Hindlimb muscle (tissue), 1 donor: ENCODE measurements around the gene AQP12A. TPM values are rescaled to one million over a fixed set of nuclear protein-coding genes. Genes with fewer than 3 reads are reported as not detected.

ENCODE experiments used
- DNase-seq: peaks from one replicate; pipeline ENCODE4 v3.0.0-alpha.2; 2013
- polyA plus RNA-seq: library from polyadenylated mRNA; unstranded; fragments of 120-200 nt; gene quantifications from one replicate; pipeline ENCODE4 v1.2.1, GENCODE V29; 2013; ENCODE audit not compliant: insufficient read length

AQP12A gene
- polyA plus RNA-seq, 1 donor: 0.74 TPM

DNA sequence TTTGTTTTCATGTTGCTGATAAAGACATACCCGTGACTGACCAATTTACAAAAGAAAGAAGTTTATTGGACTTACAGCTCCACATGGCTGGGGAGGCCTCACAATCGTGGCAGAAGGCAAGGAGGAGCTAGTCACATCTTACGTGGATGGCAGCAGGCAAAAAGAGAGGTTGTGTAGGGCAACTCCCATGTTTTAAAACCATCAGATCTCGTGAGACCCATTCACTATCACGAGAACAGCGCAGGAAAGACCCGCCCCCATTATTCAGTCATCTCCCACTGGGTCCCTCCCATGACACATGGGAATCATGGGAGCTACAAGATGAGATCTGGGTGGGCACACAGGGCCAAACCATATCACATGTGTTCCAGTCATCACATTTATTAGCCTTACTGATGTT is 16.8 kb downstream of the AQP12A start:
- DNase-seq: no peak

DNA sequence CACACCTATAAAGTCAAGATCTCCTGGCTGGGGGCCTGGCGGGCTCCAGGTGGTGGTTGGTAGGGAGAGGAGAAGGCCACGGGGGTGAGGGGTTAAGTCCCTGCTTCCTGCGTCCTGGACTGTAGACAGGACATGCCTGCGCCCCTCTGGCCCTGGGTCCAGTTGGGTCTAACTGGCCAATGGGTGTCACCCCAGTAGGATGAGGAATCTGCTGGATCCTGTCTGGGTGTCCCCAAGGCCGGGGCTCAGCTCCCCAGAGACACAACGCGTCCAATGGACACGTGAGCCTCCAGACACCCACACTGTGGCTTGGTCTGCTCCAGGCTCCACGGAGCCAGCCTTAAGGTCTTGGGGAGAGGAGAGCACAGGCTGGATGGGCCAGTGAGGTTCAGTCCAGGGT is 19.6 kb downstream of the AQP12A start:
- no peak for DNase-seq

DNA sequence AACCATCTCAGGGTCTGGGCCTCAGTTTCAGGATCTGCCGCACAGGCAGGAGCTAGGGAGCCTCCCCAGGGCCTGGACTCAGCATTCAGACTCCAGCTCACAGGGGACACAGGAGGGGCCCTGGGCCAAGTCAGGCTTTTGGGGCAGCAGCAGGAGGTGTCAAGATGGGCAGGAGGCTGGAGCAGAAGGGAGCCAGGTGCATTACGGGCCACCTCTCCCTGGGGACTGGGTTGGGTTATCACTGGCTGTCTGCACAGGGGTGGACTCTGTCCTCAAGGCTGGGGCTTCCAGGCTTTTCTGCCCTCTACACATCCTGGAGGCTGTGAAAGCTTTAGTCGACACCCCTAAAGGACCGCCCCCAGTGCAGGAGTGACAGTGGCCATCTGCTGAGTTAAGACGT is 20.0 kb downstream of the AQP12A start:
- no peak for DNase-seq

DNA sequence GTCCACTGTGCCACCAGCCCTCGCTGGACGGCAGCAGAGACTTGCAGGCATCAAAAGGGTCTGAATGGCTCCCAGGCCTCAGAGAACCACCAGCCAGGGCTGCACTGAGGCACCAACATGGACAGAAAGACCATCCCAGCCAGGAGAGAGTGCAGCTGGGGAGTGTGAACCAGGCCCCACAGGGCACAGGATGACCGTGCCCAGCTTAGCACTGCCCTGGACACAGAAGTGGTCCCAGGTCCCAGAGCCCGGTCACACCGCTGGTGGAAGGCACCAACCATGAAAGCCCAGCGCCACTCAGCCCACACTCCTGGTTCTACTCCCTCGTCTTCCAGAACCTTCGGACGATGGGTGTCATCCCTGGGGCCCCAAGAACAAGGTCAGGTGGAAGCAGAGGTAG is 20.5 kb downstream of the AQP12A start:
- DNase-seq: no peak

DNA sequence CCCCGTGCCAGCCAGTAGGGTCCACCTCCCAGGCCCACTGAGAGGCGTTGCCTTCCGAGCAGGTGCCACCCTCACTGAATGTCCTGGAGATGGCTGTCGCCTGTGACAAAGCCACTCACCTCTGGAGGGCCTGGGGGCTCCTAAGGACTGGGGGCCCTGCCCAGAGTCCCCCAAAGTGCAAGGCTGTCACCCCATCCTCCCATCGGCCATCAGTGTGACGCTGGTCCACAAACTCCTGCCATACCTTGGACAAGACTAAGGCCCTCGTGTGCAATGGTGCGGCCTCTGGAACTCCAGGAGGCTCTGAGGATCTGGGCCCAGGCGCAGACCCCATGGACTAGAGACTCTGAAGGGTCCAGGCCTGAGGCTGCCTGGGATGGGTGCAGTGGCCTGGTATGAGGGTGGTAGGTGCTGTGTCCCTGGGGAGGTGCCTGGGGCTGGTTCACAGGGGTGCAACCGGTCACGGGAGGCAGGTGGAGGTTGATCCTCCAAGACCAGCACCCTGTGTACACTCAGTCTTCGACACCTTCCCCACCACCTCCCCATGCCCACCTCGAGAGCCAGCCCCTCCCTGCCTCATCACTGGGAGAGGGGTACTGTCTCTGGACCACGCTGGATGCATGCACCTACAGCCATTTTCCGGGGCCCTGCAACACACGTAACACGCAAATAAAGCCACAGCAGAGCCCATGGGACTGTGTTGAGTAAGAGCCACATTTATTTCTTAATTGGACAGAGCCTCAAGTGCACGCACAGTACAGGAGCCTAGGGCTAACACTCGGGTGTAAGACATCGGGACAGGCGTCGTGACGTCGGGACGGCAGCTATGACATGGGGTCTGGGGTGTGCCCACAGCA is 21.6 kb downstream of the AQP12A start:
- no peak for DNase-seq

DNA sequence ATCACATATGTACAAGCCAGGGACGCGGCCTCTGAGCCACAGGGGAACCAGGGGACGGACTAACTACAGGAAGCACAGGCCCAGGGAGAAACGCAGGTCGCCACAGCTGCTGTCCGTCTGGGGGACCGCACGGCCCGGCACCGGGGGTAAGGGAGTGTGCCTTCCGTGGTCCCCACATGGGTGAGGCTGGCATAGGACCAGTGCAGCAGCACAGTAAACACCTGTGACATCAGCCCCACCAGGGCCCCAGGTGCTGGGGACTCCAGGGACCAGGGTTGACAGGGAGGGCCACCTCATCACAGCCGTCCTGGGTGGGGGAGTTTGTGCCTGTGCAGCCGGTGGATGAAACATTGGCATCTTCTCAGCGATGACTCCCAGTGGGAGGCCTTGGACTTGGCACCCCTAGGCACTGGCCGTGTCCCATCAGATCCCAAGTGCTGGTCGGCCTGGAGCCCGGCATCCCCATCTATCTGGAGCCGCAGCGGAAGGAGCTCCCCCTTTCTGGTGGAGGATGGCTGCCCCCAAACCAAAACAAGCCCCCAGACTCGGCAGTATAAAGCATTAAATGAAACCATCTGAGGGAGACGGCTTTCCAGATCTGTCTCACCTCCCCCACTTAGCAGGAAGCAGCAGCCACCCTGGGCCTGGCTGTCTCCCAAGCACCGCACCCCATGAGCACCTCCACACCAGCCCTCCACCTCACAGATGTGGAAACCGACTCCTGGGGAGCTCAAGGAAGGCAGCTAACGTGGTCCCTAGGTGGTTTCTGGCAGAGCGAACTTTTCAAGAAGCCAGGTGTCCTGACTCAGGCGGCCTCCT is 22.5 kb downstream of the AQP12A start:
- no peak for DNase-seq

DNA sequence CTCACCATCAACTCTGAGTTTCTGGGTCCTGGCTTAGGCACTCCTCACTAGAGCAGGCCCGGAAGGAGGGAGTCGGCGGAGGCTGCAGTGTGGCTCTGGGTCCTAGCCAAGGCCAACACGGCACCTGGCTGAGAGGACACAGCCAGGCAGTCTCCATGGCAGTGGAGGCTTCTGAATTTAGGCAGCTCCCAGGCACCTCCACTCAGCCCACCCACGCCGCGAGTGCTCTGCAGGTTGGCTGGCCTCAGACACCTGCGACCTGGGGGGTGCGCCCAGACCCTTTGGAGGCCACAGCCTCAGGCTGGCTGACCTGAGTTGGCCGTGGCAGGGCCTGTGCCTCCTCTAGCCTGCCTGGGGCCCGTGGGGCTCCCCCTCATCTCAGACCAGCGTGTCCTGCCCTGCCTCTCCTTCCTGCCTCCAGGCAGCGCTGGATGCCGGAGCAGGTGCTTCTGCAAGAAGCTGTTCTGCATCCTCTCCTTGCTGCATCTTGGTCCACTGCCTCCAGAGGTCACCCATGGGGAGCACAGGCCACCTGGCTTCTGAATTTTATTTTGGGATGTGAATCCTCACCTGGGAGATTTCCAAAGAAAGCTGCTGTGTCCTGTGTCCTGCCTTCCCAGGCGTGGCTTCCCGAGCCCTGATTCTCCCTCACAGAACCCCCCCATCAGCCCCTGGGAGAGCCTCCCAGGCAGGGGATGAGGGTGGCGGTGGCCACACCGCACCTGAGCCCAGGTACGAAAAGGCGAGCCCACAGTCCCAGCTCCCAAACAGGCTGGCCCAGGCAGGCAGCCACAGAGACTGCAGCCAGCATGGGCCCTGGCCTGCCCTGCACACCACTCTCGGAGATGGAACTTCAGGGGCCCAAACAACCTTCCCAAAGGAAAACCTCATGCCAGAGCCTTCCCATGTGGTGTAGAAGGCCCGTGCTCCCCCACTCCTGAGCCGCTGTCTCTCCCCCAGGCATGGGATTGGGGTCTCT is 23.4 kb downstream of the AQP12A start:
- no peak for DNase-seq

DNA sequence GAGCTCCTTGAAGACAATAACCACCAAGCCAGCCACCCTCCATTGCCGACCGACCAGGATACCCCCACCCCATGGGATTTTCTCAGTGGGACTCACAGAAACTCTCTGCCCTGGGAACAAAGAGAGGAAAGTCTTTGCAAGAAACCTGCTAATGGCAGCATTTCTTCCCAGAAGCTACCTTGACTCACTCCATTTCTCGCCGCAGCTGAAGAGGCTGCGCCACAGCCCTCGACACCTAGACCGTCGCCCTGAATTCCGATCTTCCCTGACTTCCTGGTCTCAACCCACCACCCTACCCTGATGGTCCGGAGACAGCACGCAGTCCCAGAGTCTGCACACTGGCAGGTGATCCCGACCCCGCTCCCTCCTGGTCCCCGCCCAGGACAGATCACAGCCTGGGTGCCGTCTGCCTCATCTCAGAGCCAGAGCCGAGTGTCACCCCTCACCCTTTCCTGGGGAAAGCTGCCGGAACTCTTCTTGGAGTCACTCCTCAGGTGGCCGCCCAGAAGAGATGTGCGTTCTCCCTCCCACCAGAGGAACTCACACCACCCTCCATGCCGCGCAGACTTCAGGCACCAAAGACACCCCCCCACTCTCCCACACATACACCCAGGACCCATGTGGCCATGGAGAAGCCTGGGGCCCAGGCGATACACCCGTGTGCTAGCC is 24.6 kb downstream of the AQP12A start:
- no peak for DNase-seq

DNA sequence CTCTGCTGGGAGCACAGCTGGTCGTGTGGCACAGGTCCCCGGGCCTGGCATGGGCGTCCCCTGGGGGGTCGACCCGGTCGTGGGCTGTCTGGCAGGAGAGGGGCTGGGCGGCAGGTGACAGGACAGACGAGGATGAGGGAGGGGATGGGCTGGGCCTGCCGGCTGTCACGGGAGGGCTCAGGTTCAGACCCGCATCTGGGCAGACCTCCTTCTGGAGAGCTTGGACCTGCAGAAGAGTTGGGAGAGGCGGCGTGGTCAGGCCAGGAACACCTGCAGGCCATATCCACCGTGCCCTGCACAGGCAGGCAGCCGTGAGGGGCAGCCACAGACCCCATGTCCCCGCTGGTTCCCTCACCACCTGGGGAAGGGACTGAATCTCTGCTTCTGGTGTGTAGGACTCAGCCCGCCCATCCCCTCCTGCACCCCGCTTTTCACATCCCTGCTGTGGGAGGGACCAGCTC is 25.5 kb downstream of the AQP12A start:
- no peak for DNase-seq

DNA sequence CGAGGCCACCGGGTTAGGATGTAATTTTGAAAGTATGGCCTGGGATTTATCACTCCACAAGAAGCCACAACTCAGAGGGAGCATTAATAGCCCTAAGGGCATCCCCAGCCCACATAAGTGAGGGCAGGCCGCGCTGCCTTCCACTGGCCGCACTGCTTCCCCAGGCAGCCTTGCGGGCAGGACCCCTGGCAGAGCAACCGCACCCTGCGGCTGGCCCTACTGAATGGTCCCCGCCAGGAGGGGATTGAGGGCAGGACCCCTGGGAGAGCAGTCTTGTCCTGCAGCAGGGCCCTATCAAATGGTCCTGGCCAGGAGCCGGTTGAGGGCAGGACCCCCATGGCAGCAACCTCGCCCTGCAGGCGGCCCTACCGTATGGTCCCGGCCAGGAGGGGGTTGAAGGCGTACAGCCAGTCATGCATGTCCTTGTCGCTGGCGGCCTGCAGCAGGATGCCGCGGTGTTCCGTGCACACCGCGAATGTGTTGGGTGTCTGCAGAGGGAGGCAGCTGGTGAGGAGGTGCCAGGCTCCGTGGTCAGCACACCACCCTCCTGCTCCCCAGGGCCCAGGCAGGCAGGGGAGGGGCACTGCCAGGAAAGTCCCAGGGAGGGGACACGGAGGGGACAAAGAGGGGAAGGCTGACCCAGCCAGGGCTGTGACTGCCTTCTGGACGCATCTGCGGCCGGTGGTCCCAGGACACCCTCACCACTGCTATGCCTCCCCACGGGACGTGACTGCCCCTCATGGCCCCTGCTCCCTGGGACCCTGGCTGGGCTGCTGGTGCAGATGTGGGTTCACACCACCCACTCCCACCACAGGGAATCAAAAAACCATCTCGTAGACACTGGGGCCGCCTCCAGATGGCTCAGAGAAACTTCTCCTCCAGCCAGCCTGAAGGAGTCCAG is 26.3 kb downstream of the AQP12A start:
- no peak for DNase-seq

DNA sequence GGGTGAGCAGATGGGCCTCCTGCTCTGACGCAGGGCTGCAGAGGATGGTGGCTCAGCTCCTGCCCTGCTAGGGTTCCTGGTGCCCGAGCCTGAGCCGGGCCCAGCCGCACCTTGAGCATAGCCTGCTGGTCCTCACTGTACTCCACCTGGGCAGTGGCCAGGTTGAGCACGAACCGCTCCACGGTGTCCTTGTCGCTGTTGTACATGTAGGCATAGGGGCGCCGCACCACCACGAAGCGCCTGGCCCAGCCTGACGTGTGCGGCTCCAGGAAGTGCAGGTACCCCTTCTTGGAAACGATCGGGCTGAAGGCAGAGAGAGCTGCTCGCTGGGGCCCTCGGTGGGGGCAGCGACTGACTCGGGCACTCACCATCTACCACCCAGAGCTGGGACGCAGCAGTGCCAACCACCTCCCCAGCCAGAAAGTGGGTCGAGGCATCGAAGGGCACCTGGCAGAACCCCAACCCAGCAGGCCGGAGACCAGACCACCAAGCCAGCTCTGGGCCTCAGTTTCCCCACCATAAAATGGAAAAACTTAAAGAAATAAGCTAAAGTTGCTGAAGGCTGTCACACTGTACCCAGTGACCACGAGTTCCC is 27.3 kb downstream of the AQP12A start:
- DNase-seq: no peak

DNA sequence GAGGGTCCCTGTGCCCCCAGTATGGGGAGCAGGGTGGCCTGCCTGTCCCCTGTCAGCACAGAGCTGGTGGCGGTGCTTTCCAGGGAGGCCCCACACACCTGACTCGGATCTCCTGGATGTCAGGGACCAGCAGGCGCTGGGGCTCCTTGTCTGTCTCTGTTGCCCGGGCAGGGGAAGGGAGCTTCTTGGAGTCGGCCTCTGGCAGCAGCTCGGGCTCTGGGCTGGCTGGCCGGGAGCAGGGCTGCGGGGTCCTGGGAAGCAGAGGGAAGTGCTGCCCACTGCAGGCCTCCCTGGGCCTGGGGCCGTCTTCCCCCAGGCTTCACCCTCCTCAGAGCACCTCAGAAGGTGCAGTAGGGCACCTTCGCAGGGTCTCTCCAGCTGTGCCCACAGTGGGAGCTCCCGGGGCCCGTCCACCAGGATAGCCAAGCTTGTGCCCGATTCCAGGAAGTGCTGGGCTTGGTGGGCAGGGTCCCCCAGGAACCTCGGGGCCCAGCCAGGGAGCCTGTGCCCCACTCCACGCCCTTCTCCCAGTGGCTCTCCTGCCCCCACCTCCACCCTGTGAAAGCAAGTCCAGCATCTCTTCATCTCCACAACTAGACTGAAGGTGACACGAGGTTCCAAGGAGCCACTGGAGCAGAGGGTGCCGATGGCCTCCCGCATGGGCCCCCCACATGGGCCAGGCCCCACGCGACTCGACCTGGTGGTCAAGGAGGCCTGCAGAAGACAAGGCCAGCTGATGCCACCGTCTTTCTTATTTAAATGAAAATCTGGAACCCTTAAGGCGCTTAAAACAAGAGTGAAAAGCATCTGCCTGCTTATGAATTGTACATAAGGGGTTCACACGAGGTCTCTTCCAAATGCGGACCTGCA is 28.2 kb downstream of the AQP12A start:
- DNase-seq: no peak

DNA sequence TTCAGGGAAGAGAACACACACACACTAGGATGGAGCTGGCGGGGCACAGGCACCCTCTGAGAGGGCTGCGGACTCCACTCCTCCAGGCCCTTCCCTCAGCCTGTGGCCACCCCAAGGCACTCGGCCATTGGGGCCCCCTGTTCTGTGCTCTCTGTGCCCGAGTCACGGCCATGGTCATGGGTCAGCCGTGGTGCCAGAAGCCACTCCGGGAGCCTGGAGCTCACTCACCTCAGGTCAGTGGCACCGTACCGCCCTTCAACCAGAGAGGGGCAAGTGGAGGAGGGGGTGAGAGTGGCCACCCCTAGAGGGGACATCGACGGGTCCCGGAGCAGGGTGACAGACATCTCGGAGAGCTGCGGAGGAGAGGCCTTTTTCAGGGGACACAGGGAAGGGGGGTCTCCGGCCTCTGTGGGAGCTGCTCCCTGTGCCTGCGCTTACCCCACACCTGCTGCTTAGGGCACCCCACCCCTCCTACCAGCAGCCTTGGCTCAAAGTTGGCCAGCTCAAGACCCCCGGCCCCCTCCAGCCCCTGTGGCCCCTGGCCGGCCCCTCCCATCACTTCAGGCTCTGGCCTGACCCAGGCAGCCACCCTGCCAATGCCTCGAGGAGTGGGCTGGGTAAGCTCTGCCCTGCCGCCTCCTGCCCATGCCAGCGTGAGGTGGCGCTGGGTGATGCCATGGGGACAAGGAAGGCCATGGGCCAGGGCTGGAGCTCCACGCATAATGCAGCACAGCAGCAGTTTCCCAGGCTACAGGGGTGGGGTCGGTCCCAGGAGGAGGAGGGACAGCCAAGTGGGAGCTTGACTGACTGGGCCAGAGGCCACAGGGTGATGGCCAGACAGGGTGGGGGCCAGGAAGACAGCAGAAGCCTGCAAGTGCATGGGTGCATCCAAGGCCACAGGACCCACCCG is 29.3 kb downstream of the AQP12A start:
- DNase-seq: no peak

DNA sequence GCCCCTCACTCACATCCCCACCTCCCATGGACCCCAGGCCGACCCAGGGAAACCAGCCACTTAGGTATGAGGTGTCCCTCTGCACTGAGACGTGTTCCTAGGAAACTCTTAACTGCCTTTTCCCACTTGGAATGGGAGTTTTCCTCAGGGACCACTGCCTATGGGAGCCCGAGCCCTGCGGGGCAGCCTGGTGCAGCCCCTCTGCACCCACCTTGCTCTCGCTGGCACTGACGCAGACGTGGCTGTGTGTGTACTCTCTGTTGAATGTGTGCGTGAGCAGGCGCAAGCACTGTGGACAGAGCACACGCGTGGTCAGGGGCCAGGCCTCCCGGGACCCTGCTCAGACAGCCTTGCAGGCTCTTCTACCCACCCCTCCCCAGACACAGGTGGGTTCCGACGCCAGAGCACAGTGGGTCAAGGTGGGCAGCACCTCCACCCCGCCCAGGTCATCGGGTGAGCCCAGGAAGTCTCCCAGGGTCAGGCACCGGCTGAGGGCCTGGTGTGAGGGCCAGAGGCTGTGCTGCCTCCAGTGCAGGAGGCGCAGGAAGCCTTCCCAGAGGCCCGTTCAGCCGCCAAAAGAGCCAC is 30.0 kb downstream of the AQP12A start:
- DNase-seq: no peak

DNA sequence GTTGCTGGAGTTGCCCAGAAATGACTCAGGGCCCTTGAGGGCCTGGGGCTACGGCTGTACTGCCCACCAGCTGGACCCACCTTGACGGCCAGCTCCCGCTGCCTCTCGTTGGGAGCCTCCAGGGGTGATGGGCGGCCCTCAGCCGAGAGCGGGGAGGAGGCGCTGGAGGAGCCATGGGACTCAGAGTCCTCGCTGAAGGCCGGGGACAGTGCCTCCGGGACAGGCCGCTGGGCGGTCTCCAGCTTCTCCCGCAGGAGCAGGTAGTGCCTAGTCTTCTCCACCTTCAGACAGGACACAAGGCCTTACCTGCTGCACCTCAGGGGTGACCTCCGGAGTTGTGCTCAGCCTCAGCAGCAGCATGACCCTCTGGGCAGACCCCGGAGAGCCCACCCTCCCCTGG is 30.7 kb downstream of the AQP12A start:
- DNase-seq: no peak

DNA sequence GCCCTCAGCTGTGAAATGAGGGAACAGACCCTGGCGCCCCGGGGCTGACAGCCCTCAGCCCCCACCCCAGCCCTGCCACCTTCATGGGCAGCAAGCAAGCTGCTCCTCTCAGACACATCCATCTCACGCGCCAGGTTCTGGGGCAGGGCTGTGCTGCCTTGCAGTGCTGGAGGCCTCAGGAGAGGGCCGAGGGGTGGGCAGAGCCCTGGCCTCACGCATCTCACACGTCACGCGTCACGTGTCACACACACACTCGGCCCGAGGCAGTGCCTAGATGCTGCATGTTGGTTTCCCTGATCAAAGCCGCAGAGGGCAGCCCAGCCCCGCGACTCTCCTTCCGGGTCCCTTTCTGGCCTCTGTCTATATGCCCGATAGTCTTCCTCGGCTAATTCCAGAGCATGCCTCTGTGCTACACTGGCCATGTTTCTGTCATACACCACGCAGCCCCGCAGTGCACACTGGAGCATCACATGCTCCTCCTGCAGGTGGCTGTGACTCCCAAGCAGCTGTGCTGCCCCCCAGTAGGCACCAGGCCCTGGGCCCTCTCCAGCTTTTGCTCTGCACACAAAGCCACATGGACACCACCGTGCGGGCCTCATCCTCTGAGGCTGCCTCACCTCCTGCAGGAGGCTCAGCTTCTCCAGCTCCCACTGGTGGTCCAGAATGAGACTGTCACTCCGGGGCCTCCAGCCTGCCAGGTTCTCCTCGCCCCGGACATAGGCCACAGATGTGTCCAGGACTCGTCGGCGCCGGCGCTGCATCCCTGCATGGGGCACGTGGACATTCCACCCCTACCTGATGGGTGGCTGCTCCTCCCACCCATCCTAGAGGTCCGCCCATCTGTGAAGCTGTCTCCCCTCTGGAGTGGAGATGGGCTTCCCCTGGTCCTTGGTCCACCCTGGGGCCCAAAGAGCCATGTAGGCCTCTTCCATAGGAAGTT is 31.4 kb downstream of the AQP12A start:
- no peak for DNase-seq

DNA sequence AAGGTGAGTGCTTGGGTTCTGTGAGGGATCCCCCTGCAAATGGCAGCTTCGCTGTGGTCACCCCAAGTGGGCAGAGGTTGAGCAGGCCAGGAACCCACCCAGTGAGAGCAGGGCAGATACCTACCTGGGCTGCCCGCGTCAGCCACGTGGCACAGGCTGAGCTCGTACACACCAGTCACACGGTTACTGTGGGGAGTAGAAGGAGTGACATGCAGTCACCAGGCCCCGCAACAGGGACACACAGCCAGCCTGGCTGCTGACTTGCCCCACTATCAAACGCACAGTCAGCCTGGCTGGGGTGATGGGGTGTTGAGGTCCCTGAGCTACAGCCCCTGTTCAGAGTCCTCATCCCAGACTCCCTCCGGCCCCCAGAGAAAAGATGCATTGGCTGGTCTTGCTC is 32.2 kb downstream of the AQP12A start:
- no peak for DNase-seq
